ENCODE measurements around the gene CTNNA3. TPM values are rescaled to one million over a fixed set of nuclear protein-coding genes. Genes with fewer than 3 reads are reported as not detected.

The CTNNA3 gene
- total RNA-seq, 4 donors from 2014 or later, result under 0.01 to 0.38 (median 0.27) TPM

- no peak for TF ChIP-seq CTCF (IDR thresholded peaks at IDR 0.05; ENCODE audit: low read depth)
Measured at GRCh38 chr10:66026321-66026720, 1669.7 kb downstream of the CTNNA3 start.

GRCh38 chr10:66025186-66025585, 1670.8 kb downstream of the CTNNA3 start:
- no peak for TF ChIP-seq CTCF (IDR thresholded peaks at IDR 0.05; ENCODE audit: low read depth)

GRCh38 chr10:66021423-66021822, 1674.6 kb downstream of the CTNNA3 start:
- TF ChIP-seq CTCF (IDR thresholded peaks at IDR 0.05; ENCODE audit: low read depth), result no peak

DNA sequence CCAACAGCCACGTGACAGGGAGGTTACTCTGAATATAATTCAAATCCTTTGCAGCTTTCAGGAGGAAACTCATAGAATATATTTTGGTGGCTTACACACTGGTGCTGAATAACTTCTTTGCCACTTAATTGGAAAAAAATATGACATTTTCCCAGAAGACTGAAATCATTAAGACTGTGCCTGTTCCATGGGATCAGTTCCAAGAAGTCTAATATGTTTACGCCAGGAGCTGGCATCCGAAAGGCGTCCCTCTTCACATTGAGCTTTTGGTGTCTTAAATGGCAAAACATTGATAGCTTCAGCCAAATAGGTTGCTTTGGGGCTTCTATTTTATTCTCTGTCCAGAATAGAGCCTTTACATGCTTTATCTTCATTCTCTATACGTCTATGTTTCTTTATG, 1687.8 kb downstream of the CTNNA3 start:
- no peak for TF ChIP-seq CTCF (IDR thresholded peaks at IDR 0.05; ENCODE audit: low read depth)

DNA sequence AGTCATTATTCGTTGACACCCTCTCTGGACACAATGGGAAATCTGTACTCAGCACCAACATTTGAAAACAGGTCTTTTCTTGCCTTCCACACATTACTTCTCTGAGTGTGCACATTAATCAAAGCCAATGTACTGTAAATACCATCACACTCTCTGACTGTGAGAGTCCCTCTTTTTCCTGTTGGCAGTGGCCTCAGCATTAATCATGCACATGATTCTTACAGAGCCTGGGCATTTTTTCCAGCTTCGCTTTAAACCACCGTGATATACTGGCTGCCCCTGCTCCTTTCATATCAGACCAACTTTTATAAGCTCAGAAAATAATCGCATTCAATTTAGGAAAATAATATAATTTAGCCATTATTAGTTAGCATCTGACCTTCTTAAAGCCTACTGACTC, 1689.6 kb downstream of the CTNNA3 start:
- TF ChIP-seq CTCF (IDR thresholded peaks at IDR 0.05; ENCODE audit: low read depth), result no peak

DNA sequence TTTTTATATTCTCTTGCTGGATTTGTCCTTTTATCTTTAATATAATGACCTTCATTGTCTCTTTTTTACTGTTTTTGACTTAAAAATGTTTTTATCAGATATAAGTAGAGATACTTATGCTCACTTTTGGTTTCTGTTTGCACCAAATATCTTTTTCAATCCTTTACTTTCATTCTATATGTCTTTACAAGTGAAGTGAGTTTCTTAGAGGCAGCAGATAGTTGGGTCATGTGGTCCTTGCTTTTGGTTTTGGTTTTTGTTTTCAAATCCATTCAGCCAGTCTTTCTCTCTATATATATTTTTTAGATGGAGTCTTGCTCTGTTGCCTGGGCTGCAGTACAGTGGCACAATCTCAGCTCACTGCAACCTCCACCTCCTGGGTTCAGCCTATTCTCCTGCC, 1702.5 kb downstream of the CTNNA3 start:
- no peak for TF ChIP-seq CTCF (IDR thresholded peaks at IDR 0.05; ENCODE audit: low read depth)

DNA sequence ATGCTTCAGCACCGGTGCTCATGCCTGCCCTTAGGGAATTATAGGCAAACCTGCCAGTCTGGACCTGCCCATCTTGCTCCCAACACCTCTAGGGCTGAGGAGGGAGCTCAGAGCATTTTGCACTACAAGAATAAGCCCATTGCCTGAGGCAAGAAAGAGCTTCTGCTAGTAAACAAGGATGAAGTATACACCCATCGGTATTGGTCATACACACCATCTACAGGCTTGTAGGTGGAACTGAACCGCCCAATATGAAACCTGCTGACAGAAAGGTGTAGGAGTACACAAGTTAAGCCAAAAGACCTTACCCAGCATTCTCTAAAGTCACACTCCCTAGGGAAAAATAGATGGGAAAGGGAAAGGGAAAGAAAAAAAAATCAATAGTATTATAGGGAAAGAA, 1727.1 kb downstream of the CTNNA3 start:
- TF ChIP-seq CTCF (IDR thresholded peaks at IDR 0.05; ENCODE audit: low read depth), result no peak

All from subcutaneous adipose tissue (tissue), 4 donors.